ENCODE measurements around the gene KIR2DL4. TPM values are rescaled to one million over a fixed set of nuclear protein-coding genes. Genes with fewer than 3 reads are reported as not detected.
"Not testable (repeated sequence)": the region's sequence is repeated elsewhere in the genome, so short reads cannot be mapped to it uniquely, and the experiment has no call there.

Gene KIR2DL4
- 10 to 100 TPM in 1 of 3 donors, 1 to 10 TPM in 2; 7.1 to 14.5 (median 7.3) TPM for total RNA-seq
- 10.6 TPM for total RNA-seq (2013)

- Mint-ChIP-seq H3K4me1 (peaks cover 53 to 57% of the 10 kb centered on the region in 2 donors), H3K4me3 (peak within 1 kb of the TSS; percentile 80), H3K36me3 (no peaks in the 10 kb centered on the region), H3K9me3 (no peaks in the 10 kb centered on the region), H3K27ac (peak within 1 kb of the TSS; percentile 84 to 86), H3K27me3 (ENCODE audit: low read depth in 2 of 2) (peaks cover 0 to 4% of the 10 kb centered on the region in 2 donors)
- ATAC-seq = peak; percentile 73 to 85 (median 85)
- Histone ChIP-seq H3K36me3 (ENCODE audit: control insufficient read depth, insufficient read depth, low read length) (no peaks in the 10 kb centered on the region), H3K4me3 (ENCODE audit: low read length) (peak within 1 kb of the TSS; percentile 16), H3K9me3 (ENCODE audit: control insufficient read depth, insufficient read depth, low read length) (no peaks in the 10 kb centered on the region), H3K4me1 (ENCODE audit: control insufficient read depth, insufficient read depth, low read length) (peaks cover 45% of the 10 kb centered on the region), H3K27ac (ENCODE audit: low read length) (peak within 1 kb of the TSS; percentile 55), H3K27me3 (ENCODE audit: control insufficient read depth, insufficient read depth, low read length) (no peaks in the 10 kb centered on the region)
- peak; percentile 53 to 76 for DNase-seq
- no peak for TF ChIP-seq CTCF (IDR thresholded peaks at IDR 0.05)
- WGBS (ENCODE audit: insufficient coverage) = 27% methylated on average over 10 of the region's 10 CpGs
- intact Hi-C loops (cut with micrococcal nuclease) = loop anchor here (1.0 to 10.0 kb wide), 3 partner anchors 32 to 109 kb away; partner anchors contain the start of gene NCR1
These were observed at the start of gene KIR2DL4 for GRCh38 chr19:54803410-54803809. Gene KIR2DL4, plus strand, starts transcription at chr19:54803610. Its CDS starts 42 bp downstream, at chr19:54803652.

- WGBS (ENCODE audit: insufficient coverage) = 47% methylated on average over 10 of the region's 12 CpGs
- Histone ChIP-seq H3K4me1 (ENCODE audit: control insufficient read depth, insufficient read depth, low read length) (peaks cover 35% of the 10 kb centered on the region), H3K27ac (ENCODE audit: low read length) (peak overlapping the region; percentile 73)
- H3K4me3 Mint-ChIP-seq = peak overlapping the region; percentile 97
- H3K27me3 Mint-ChIP-seq (ENCODE audit: low read depth in 2 of 2); H3K36me3 Mint-ChIP-seq; H3K9me3 ChIP-seq (ENCODE audit: control insufficient read depth, insufficient read depth, low read length); intact Hi-C loops (cut with micrococcal nuclease); H3K36me3 ChIP-seq (ENCODE audit: control insufficient read depth, insufficient read depth, low read length); H3K9me3 Mint-ChIP-seq; H3K27me3 ChIP-seq (ENCODE audit: control insufficient read depth, insufficient read depth, low read length); H3K4me3 ChIP-seq (ENCODE audit: low read length): not testable (repeated sequence)
- peaks cover 44 to 58% of the 10 kb centered on the region in 2 donors for H3K4me1 Mint-ChIP-seq
- peak overlapping the region; percentile 95 to 96 for H3K27ac Mint-ChIP-seq
- DNase-seq (peak in 1 of 2 donors; percentile 39), ATAC-seq (peak; percentile 73 to 80 (median 78))
These were observed 47.0 kb upstream of the KIR2DL4 start for GRCh38 chr19:54756204-54757110.

- WGBS (ENCODE audit: insufficient coverage) = 71% methylated on average over 6 of the region's 6 CpGs
- H3K27me3 ChIP-seq (ENCODE audit: control insufficient read depth, insufficient read depth, low read length); H3K9me3 ChIP-seq (ENCODE audit: control insufficient read depth, insufficient read depth, low read length); H3K36me3 ChIP-seq (ENCODE audit: control insufficient read depth, insufficient read depth, low read length); H3K4me3 ChIP-seq (ENCODE audit: low read length); intact Hi-C loops (cut with micrococcal nuclease); ATAC-seq; DNase-seq; H3K4me3 Mint-ChIP-seq; H3K9me3 Mint-ChIP-seq; H3K27ac ChIP-seq (ENCODE audit: low read length); H3K27me3 Mint-ChIP-seq (ENCODE audit: low read depth in 2 of 2); H3K36me3 Mint-ChIP-seq: not testable (repeated sequence)
- peaks cover 40 to 58% of the 10 kb centered on the region in 2 donors for H3K4me1 Mint-ChIP-seq
- peaks cover 35% of the 10 kb centered on the region for H3K4me1 ChIP-seq (ENCODE audit: control insufficient read depth, insufficient read depth, low read length)
- peak overlapping the region in 1 of 2 donors; percentile 4 for H3K27ac Mint-ChIP-seq
These were observed 44.8 kb upstream of the KIR2DL4 start for GRCh38 chr19:54758577-54758976.

- not testable (repeated sequence) for H3K27ac ChIP-seq (ENCODE audit: low read length)
These were observed 39.2 kb upstream of the KIR2DL4 start for GRCh38 chr19:54764219-54764618.

GRCh38 chr19:54766464-54766863 is 36.9 kb upstream of the KIR2DL4 start:
- H3K27ac ChIP-seq (ENCODE audit: low read length); DNase-seq; H3K27me3 Mint-ChIP-seq (ENCODE audit: low read depth in 2 of 2); H3K36me3 ChIP-seq (ENCODE audit: control insufficient read depth, insufficient read depth, low read length); H3K4me3 ChIP-seq (ENCODE audit: low read length); intact Hi-C loops (cut with micrococcal nuclease); ATAC-seq; H3K9me3 Mint-ChIP-seq; H3K36me3 Mint-ChIP-seq; H3K27me3 ChIP-seq (ENCODE audit: control insufficient read depth, insufficient read depth, low read length); H3K4me3 Mint-ChIP-seq; H3K9me3 ChIP-seq (ENCODE audit: control insufficient read depth, insufficient read depth, low read length); H3K27ac Mint-ChIP-seq: not testable (repeated sequence)
- peaks cover 23 to 39% of the 10 kb centered on the region in 2 donors for H3K4me1 Mint-ChIP-seq
- peaks cover 19% of the 10 kb centered on the region for H3K4me1 ChIP-seq (ENCODE audit: control insufficient read depth, insufficient read depth, low read length)
- WGBS (ENCODE audit: insufficient coverage) = 83% methylated on average over 3 of the region's 4 CpGs

More at GRCh38 chr19:54764219-54764618, 39.2 kb upstream of the KIR2DL4 start:
- H3K4me3 Mint-ChIP-seq; H3K27me3 Mint-ChIP-seq (ENCODE audit: low read depth in 2 of 2); H3K9me3 Mint-ChIP-seq; DNase-seq; H3K9me3 ChIP-seq (ENCODE audit: control insufficient read depth, insufficient read depth, low read length); H3K4me1 ChIP-seq (ENCODE audit: control insufficient read depth, insufficient read depth, low read length); H3K27ac Mint-ChIP-seq; H3K27me3 ChIP-seq (ENCODE audit: control insufficient read depth, insufficient read depth, low read length); H3K36me3 Mint-ChIP-seq; H3K4me3 ChIP-seq (ENCODE audit: low read length); H3K36me3 ChIP-seq (ENCODE audit: control insufficient read depth, insufficient read depth, low read length); ATAC-seq: not testable (repeated sequence)
- 79% methylated on average over 8 of the region's 8 CpGs for WGBS (ENCODE audit: insufficient coverage)
- intact Hi-C loops (cut with micrococcal nuclease) = loop anchor here (2.0 kb wide), 1 partner anchor 17 kb away; no protein-coding TSS in a partner anchor
- H3K4me1 Mint-ChIP-seq = peaks cover under 1 to 31% of the 10 kb centered on the region in 2 donors

GRCh38 chr19:54769646-54770045 is 33.8 kb upstream of the KIR2DL4 start, which contains the start of gene KIR2DL1:
Gene KIR2DL1, plus strand, starts transcription at chr19:54769793. Its CDS starts 58 bp downstream, at chr19:54769851.
- H3K9me3 Mint-ChIP-seq; H3K27me3 ChIP-seq (ENCODE audit: control insufficient read depth, insufficient read depth, low read length); H3K27me3 Mint-ChIP-seq (ENCODE audit: low read depth in 2 of 2); intact Hi-C loops (cut with micrococcal nuclease); H3K36me3 ChIP-seq (ENCODE audit: control insufficient read depth, insufficient read depth, low read length); H3K9me3 ChIP-seq (ENCODE audit: control insufficient read depth, insufficient read depth, low read length); DNase-seq; H3K36me3 Mint-ChIP-seq: not testable (repeated sequence)
- Histone ChIP-seq H3K4me1 (ENCODE audit: control insufficient read depth, insufficient read depth, low read length) (peaks cover 34% of the 10 kb centered on the region), H3K27ac (ENCODE audit: low read length) (peak within 1 kb of the TSS; percentile 77), H3K4me3 (ENCODE audit: low read length) (peak within 1 kb of the TSS; percentile 6)
- WGBS (ENCODE audit: insufficient coverage) = 86% methylated on average over 15 of the region's 15 CpGs
- peak within 1 kb of the TSS; percentile 76 for H3K4me3 Mint-ChIP-seq
- H3K4me1 Mint-ChIP-seq = peaks cover 45 to 62% of the 10 kb centered on the region in 2 donors
- ATAC-seq = peak in 2 of 3 donors; percentile 12 to 31
- peak within 1 kb of the TSS; percentile 91 to 93 for H3K27ac Mint-ChIP-seq

GRCh38 chr19:54770511-54770910 is 32.9 kb upstream of the KIR2DL4 start:
- peak overlapping the region; percentile 91 to 93 for H3K27ac Mint-ChIP-seq

More at GRCh38 chr19:54770511-54770910, 32.9 kb upstream of the KIR2DL4 start:
- H3K27me3 Mint-ChIP-seq (ENCODE audit: low read depth in 2 of 2); intact Hi-C loops (cut with micrococcal nuclease); DNase-seq; H3K9me3 Mint-ChIP-seq; H3K36me3 ChIP-seq (ENCODE audit: control insufficient read depth, insufficient read depth, low read length); H3K9me3 ChIP-seq (ENCODE audit: control insufficient read depth, insufficient read depth, low read length); H3K27me3 ChIP-seq (ENCODE audit: control insufficient read depth, insufficient read depth, low read length); H3K36me3 Mint-ChIP-seq: not testable (repeated sequence)
- peak overlapping the region; percentile 77 for H3K27ac ChIP-seq (ENCODE audit: low read length)
- H3K4me3 ChIP-seq (ENCODE audit: low read length) = peak overlapping the region; percentile 6
- 88% methylated on average over 4 of the region's 4 CpGs for WGBS (ENCODE audit: insufficient coverage)
- peaks cover 34% of the 10 kb centered on the region for H3K4me1 ChIP-seq (ENCODE audit: control insufficient read depth, insufficient read depth, low read length)
- ATAC-seq = peak in 1 of 3 donors; percentile 18
- H3K4me1 Mint-ChIP-seq = peaks cover 48 to 65% of the 10 kb centered on the region in 2 donors
- H3K4me3 Mint-ChIP-seq = peak overlapping the region; percentile 76

All from natural killer cell (primary cell).